A549 (cell line): Measurements from ENCODE around the gene ACOXL.

ENCODE experiments used
- CBX2 ChIP-seq: fragments of 200-600 bp; sonication (generic); IDR thresholded peaks from 2 replicates; pipeline ENCODE4 v1.6.1; 2016; ENCODE audit warnings: low read depth, mild to moderate bottlenecking, borderline replicate concordance
- CEBPB ChIP-seq, 2 experiments: fragments of >200 bp in 1 of 2; sonication (Bioruptor Twin) in 1 of 2; formaldehyde crosslinking in 1 of 2; IDR thresholded peaks; 2 replicates each; pipeline ENCODE4 v1.6.1; 2012 to 2016
- FOXS1 ChIP-seq: fragments of 250-450 bp; sonication (Bioruptor Pico); IDR thresholded peaks from 2 replicates; pipeline ENCODE4 v1.5.0; 2020; ENCODE audit warnings: mild to moderate bottlenecking, moderate library complexity
- HOXB5 ChIP-seq: fragments of 250-450 bp; sonication (Bioruptor Pico); IDR thresholded peaks from 2 replicates; pipeline ENCODE4 v1.5.0; 2020; ENCODE audit warnings: mild to moderate bottlenecking, moderate library complexity
- JUNB ChIP-seq: fragments of >200 bp; sonication (Bioruptor Twin); formaldehyde crosslinking; IDR thresholded peaks from 2 replicates; pipeline ENCODE4 v1.6.1; 2016
- MAZ ChIP-seq: fragments of 150-350 bp; IDR thresholded peaks from 2 replicates; pipeline ENCODE4 v1.6.1; 2014; ENCODE audit warnings: antibody characterized with exemption, low read depth, low read length, borderline replicate concordance
- POLR2A ChIP-seq: IDR thresholded peaks from 2 replicates; pipeline ENCODE4 v1.6.1; 2012; ENCODE audit warnings: mild to moderate bottlenecking, low read length
- RARB ChIP-seq: fragments of 250-450 bp; sonication (Bioruptor Pico); IDR thresholded peaks from 2 replicates; pipeline ENCODE4 v1.8.0; 2021; ENCODE audit warnings: mild to moderate bottlenecking, moderate library complexity
- SREBF2 ChIP-seq: fragments of 450-650 bp; IDR thresholded peaks from 2 replicates; pipeline ENCODE4 v1.6.1; 2014; ENCODE audit warnings: mild to moderate bottlenecking, moderate library complexity
- TFCP2L1 ChIP-seq: fragments of 250-450 bp; sonication (Bioruptor Pico); IDR thresholded peaks from 2 replicates; pipeline ENCODE4 v1.5.0; 2021; ENCODE audit warnings: mild to moderate bottlenecking
- ZFP36 ChIP-seq: fragments of 450-650 bp; IDR thresholded peaks from 2 replicates; pipeline ENCODE4 v1.6.1; 2014; ENCODE audit warnings: borderline replicate concordance; ENCODE audit not compliant: partially characterized antibody
- TF ChIP-seq, protein P1 (sequence below): fragments of >200 bp; sonication (Bioruptor Twin); formaldehyde crosslinking; IDR thresholded peaks from 3 replicates; pipeline ENCODE4 v1.5.1; 2016
- TF ChIP-seq, protein P2 (sequence below): IDR thresholded peaks from 2 replicates; pipeline ENCODE4 v1.6.1; 2012; ENCODE audit warnings: low read depth, borderline replicate concordance

DNA sequence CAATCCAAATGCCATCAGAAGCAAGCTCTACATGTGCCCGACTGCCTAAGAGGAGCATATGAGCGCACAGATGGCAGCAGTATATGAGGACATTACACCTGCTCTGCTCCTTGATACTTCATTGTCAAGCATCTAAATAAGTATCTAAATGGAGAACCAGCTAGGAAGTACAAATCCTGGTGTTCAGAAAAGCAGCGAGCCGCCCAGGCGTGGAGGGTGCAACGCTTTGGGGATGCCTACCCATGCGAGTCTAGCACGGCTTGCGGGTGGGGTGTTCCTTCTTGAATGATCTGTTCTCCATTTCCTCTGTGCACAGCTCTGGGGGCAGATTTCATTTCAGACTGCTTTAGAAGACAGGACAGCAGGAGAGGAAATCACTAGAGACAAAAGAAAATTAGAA is 325.3 kb downstream of the ACOXL start:
- TF ChIP-seq, protein P1, sequence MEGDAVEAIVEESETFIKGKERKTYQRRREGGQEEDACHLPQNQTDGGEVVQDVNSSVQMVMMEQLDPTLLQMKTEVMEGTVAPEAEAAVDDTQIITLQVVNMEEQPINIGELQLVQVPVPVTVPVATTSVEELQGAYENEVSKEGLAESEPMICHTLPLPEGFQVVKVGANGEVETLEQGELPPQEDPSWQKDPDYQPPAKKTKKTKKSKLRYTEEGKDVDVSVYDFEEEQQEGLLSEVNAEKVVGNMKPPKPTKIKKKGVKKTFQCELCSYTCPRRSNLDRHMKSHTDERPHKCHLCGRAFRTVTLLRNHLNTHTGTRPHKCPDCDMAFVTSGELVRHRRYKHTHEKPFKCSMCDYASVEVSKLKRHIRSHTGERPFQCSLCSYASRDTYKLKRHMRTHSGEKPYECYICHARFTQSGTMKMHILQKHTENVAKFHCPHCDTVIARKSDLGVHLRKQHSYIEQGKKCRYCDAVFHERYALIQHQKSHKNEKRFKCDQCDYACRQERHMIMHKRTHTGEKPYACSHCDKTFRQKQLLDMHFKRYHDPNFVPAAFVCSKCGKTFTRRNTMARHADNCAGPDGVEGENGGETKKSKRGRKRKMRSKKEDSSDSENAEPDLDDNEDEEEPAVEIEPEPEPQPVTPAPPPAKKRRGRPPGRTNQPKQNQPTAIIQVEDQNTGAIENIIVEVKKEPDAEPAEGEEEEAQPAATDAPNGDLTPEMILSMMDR = no peak
- TF ChIP-seq HOXB5 (CRISPR knock-in tag) (no peak), POLR2A (no peak), CEBPB (IDR thresholded peaks at IDR 0.05) (no peak), CBX2 (no peak), RARB (CRISPR knock-in tag) (no peak), FOXS1 (CRISPR knock-in tag) (no peak), JUNB (no peak), TFCP2L1 (CRISPR knock-in tag) (no peak), SREBF2 (no peak), MAZ (no peak), ZFP36 (no peak)
- TF ChIP-seq, protein P2, sequence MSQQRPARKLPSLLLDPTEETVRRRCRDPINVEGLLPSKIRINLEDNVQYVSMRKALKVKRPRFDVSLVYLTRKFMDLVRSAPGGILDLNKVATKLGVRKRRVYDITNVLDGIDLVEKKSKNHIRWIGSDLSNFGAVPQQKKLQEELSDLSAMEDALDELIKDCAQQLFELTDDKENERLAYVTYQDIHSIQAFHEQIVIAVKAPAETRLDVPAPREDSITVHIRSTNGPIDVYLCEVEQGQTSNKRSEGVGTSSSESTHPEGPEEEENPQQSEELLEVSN = no peak
